Measurements from ENCODE around the gene CDC42SE2.
"Not testable (repeated sequence)": the region's sequence is repeated elsewhere in the genome, so short reads cannot be mapped to it uniquely, and the experiment has no call there.

CDC42SE2 gene

DNA sequence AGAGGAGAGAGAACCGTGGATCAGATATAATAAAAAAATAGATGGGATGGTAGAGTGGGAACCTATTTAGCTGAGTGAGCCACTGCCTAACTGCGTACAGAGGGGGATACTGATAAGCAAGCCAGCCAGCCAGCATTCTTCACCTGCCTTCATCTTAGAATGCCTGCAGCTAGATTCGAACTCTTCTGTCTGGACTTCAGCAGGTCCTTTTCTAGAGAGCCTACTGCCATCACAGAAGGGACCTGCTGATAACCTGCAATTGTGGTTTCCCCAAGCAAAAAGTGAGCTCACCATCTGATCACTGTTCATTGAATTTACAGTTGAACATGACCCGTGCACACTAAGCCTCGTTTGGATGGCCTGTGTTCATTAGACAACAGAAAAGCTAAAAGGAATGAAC lies 109.4 kb downstream of the CDC42SE2 start:
- DNase-seq = no peak

DNA sequence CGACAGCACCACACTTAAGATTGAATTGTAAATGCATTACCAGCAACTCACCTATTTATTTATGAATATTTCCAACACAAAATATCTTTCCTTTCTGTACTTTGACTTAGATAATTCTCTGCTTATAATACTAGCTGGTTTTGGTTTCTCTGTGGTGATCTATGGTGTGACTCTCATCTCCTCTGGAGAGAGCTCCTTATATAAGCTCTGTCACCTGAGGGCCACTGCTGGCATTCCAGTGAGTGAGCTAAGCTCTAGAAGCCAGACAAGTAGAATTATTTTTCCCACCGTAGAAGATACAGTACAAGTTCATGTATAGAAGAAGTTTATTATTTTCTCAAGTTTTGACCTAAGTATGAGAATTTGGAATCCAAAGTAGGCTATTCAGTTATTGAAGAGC lies 111.5 kb downstream of the CDC42SE2 start:
- DNase-seq = no peak

DNA sequence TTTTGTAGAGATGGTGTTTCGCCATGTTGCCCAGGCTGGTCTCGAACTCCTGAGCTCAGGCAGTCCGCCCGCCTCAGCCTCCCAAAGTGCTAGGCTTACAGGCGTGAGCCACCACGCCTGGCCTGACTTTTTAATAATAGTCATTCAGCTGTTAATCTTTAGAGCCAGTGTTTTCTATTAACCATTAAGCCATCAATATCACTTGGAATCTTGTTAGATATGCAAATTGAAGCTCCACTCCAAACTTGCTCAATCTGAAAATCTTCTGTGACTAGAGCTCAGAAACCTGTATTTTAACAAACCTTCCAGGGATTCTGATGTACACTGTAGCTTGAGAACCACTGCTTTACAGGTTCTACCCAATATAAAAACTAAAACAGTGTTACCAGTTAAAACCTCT lies 113.5 kb downstream of the CDC42SE2 start:
- no peak for DNase-seq

DNA sequence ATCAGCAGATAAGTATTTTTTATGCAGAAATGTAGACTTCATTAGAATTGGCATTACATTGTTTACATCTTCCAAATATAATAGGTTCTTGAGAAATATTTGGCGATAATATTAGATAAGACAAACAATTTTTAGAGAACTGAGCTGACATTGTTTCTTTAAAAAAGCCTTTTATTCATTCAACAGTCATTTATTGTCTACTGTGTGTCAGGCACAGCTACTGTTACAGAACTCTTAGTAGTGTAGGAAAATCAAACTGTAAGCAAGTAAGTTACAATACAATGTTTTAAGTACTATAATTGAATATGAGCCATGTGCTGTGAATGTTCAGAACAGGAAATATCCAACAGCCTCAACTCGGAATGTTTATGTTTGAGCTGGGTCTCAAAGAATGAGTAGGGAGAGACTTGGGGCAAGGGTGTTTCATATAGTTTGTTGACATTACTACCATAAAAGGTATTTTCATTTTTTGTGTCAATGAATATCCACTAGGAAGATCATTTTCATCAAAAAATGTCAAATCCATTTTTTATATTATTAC lies 114.0 kb downstream of the CDC42SE2 start:
- no peak for DNase-seq

DNA sequence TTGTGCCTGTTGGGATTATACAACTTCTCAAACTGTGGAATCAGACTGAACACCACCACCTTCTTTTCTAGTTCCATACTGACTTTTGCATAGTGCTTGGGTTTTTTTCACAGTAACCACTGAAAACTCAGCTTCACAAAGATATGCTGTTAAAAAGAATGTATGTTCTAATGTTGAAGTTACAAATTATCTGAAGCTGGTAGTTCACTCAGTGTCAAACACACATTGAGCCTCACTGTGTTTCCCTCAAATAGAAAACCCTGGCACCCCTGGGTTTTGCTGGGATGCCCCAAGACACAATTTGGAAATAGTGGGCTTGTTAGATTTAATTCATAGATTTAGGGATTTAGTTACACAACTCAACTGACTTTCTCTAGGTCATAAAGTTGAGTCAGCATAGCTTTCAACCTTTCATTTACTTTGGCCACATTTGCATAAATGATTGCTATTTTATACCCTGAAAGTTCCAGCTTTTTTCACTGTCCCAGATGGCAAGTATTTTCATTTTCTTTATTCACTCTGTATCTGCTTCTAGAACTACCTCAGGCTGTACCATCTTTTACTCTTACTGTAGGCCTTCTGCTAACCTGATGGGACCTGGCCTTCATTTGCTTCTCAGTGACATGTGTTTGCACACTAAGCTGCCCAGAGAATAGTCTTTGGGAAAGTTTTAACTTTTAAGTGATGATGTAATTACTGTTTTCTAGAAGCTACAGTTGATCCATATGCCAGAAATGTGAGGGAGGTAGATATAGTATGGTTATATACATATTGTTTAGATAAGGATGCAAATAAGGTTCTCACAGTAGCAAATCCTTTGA lies 115.1 kb downstream of the CDC42SE2 start:
- peak in 1 of 2 experiments; percentile 40 for DNase-seq

DNA sequence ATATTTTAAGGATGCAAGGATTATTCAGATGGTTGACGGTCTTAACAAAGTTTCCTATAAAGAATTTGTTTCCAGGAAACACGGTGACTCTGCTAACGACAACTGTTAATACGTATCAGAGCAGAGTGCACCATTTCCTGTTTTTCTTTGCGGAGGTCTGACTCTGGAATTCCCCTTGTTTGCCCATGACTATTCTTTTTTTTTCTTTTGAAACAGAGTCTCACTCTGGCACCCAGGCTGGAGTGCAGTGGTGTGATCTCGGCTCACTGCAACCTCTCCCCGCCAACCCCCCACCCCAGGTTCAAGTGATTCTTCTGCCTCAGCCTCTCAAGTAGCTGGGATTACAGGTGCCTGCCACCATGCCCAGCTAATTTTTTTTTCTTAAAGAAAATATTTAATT lies 115.9 kb downstream of the CDC42SE2 start:
- peak; percentile 11 to 83 for DNase-seq

DNA sequence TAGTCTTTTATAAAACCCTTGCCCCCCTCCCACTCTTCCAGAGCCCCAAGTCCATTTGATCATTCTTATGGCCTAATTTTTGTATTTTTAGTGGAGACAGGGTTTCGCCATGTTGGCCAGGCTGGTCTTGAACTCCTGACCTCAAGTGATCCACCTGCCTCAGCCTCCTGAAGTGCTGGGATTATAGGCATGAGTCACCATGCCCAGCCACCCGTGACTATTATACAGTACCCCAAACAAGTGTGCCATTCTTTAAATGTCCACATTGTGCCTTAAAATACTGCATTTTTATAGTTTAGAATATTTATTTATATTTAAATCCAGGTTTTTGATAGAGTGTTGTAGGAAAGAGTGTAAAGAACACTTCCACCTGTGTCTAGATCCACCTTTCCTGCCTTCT lies 116.4 kb downstream of the CDC42SE2 start:
- DNase-seq = not testable (repeated sequence)

DNA sequence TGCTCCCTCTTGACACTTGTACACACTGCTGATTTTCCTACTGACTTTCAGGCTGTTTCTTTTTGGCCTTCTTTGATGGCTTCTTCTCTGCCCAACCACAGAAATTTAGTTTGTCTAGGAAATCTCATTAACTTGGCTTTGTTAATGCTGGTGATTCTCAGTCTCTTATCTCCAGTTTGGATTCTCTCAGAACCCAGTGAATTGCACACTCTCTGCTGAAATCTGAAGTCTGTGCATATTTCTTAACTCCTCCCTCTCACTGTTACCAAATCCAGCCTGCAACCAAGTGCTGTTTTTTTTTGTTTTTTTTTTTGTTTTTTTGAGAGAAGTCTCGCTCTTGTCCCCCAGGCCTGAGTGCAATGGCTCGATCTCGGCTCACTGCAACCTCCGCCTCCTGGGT lies 117.2 kb downstream of the CDC42SE2 start:
- DNase-seq = no peak

DNA sequence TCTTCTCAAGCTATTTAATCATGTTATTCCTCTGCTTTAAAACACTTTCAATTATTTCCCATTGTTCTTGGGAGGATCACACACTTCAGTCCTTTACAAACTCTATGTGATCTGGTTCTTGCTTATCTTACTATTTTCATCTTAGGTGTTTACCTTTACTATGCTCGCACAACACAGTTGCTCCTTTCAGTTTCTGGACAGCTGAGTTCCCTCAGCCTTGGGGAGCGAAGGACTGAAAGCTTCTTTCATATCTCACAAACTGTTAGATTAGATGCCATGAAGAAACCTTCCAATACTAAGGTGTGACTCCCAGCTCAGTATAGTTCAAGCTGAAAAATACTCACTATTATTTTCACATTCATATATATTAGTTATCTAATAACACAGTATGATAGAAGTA lies 117.9 kb downstream of the CDC42SE2 start:
- DNase-seq = no peak

DNA sequence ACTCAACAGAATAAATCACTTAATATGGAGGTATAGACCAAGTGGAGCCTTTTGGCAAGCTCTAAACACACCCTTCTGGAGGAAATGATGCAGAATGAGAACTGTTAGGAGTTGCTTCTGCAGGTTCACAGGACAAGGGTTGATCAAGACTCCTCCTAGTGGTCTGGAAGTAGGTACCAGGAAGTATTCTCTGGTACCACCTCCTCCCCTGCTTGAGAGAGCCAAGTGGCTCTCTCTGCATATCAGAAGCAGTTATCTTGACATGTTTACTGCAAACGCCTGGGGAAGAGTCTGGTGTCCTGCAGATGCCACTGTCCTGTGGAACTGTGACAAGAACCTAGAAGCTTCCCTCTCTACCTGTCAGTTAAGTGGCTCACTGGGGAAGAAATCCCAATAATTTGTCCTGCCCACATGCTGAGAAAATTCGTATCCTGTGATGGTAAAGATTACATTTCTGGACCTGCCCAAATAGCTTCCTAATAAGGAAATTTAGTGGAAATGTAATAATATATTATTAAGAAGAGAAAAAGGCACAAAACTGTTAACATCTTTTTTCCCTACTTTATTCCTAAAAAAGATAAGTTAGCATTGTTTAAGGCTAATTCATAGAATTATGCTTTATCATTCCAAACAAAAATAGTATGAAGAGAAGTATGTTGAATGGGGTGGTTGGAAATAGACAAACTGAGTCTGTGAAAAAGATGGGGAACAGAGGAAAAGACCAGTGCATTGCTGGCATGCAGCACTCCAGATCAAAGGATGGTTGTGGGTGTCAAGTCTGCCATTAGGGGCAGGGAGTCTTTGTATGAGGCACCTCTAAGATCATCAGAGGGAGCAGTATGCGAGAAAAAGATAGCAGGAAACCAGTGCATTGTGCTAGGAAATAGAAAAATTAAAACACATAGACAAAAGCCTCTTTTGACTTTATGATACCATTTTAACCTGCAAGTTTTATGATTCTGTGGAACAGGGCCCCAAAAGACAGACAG lies 118.8 kb downstream of the CDC42SE2 start:
- peak; percentile 37 to 81 for DNase-seq

DNA sequence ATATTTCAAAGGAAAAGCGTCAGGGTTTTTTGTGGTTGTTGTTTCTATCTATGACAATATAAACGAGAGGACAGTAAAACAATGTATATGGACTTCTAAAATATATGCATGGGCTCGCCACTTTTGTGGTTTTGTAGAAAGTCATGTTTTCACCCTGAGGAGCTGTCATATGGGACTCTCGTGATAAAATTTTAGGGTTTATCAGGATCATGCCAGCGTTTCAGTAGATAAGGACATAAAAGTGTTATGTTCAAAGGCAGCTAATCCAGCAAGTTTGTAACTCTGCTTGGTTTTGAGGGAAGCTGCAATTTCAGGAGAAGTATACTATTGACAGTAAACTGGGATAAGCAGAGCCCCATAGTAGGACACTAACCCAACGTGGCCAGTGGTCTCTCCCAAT lies 120.3 kb downstream of the CDC42SE2 start:
- DNase-seq = no peak

DNA sequence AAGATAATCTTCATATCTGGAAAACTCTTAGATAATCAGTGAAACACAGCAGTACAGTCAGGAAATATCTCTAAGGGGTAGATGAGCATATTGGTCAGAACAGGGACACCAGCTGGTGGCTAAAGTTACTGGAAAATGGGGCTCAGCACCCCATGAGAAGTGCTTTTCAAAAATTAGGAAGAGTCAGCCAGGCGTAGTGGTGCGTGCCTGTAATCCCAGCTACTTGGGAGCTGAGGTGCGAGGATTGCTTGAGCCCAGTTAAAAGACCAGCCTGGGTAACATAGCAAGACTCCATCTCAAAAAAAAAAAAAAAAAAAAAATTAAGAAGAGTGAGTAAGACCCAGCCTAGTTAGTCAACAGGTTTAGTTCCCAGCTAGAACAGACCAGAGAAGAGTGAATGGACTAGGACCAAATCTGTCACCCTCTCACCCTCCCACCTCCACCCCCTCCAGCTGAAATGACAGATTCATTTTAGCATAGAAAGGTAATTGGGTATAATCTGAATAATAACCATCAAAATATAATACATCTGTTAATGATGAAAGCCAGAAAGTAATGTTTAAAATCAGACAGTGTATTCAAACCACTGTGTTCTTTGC lies 120.9 kb downstream of the CDC42SE2 start:
- DNase-seq = no peak

DNA sequence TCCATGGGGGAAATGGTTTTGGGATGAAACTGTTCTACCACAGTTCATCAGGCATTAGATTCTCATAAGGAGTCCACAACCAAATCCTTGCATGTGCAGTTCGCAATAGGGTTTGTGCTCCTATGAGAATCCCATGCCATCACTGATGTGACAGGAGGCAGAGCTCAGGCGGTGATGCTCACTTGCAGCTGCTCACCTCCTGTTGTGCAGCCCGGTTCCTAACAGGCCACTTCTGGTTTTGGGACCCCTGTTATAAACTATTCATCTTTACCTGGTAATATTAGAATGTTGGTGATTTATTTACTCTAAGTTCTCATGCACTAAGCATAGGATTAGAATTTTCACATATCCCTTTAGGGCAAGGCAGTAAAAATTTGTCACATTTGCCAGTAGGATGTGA lies 122.3 kb downstream of the CDC42SE2 start:
- DNase-seq = no peak

DNA sequence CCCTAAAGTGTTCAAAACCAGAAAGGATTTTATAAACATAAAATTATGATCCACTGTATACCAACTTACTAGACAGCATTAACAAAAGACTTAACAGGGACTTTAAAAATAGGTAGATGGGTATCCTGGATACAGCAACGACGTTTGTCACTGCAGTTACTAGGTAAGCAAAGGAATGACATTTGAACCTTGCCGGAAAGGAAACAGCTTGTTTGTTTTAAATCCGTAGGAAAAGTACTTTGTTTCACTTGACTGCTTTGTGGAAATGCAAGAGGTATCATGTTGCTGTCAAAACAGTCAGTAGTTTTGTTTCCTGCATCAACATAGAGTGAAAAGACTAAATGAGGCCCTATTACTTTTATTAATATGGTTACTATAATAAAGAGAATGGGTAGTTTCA lies 122.9 kb downstream of the CDC42SE2 start:
- no peak for DNase-seq

DNA sequence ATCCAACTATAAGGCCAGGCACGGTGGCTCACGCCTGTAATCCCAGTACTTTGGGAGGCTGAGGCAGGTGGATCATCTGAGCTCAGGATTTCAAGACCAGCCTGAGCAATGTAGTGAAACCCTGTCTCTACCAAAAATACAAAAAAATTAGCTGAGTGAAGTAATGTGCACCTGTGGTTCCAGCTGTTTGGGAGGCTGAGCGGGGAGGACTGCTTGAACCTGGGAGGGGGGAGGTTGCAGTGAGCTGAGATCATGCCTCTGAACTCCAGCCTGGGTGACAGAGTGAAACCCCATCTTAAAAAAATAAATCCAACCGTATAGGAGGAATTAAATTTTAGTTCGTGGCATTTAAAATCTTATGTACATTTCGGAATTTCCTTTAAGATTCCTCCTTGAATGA lies 123.4 kb downstream of the CDC42SE2 start:
- no peak for DNase-seq

DNA sequence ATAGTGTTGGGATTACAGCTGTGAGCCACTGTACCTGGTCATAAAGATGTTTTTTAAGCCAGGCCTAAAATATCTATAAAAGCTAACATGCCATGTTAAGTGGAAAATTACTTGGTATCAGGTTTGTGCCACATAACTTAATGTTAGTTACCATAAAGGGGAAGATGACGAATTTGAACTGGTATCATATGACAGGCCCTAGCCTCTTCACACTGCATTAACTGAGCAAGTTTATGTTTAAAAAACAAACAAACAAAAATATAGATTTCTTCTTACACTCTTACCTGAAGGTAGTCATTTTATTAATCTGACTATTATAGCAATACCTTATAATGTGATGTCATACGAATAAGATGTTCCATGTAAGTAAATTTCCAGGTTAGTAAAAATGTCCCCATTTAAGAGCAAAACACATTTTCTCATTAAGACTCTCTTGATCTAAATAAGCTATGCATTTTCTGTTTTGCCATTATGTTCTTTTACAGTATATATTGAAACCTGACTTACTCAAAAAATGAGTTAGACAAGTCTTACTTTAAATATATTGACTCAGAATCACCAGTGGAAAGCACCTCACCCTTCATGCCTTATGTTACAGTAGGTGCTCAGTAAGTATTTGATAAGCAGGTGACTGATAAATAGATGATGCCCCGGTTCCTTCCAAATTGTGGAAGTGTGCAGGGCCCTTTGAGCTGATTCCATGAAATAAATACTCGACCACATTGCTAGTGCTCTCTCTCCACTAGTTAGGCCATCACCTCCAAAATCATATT lies 125.4 kb downstream of the CDC42SE2 start:
- DNase-seq = no peak

DNA sequence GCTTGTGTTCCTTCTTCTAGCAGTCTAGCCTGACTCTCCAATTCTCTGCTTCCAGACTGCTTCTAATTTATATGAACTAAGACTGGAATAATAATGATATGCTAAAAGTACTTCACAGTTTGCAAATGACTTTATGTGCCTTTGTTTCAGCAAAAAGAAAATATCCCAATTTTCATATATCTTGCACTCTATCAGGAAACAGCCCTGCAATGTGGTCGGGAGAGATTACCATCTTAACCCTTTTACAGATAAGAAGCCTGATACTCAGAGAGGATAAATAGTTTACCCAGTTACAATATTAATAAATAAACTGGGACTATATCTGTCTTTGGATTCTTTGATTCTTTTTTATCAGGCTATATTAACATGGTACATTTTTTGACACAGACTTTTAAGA lies 126.0 kb downstream of the CDC42SE2 start:
- DNase-seq = no peak

DNA sequence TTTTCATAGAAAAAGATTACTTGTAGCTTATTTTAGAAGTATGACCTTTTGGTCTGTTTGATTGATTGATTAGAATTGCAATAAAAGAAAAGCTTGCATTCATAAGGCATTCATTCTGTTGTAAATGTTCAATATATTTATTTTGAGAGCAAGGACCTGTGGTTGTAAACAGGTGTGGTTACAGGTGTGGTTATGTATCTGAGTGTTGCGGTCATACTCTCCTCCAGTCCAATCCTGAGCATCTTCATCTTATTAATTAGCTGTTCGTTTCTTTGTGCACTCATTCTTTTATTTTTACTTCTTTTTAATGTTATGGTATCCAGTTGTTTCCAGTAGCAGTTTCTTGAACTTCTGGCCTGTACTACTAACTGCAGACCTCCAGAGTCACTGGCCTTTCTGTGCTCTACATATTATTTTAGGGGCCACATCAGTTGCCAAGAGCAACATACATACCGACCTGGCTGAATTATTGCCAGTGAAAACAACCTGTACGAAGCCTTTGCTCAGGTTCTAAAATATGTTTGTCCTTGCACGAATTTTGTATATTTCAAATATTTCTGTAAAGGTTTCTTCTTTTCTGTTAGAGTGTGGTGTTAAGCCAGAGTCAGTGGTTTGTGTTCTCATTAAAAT lies 128.7 kb downstream of the CDC42SE2 start:
- no peak for DNase-seq

DNA sequence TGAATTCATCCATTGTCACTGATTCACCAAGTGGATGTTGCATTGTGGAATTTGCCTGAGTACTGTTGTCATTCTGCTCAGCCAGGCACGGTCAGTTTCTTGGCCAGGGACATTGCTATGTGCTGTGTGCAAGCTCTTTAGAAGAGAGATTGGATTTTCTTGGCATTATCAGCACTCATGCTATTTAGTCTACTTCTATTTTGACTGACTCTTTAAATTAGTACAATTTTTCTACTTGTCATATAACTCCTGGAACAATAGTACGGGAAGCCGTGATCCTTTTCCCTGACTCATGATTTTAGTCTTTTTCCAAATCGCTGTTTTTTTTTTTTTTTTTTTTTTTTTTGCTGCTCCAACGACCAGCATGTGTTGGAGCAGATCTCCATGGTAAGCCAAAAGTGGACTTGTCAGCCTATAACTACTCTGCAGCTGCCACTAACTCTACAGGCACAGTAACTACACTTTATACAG lies 129.7 kb downstream of the CDC42SE2 start:
- no peak for DNase-seq

DNA sequence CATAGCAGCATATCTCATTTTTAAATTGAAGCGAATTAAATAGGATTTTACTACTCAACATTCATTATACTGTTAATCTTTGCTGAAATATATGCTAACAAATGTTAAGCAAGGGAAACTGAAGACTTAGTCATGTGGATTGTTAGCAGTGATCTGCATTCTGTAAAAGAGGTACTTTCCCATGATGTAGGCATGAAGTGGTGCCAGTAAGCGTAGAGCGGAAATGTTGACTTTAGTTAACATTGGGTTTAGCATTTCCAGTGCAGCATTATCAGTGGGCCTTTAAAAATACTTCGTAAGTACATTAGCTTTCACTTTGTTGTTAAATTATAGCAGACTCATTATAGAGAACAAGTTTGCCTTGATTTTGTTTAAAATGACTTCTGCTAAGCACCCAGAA lies 130.3 kb downstream of the CDC42SE2 start:
- no peak for DNase-seq

DNA sequence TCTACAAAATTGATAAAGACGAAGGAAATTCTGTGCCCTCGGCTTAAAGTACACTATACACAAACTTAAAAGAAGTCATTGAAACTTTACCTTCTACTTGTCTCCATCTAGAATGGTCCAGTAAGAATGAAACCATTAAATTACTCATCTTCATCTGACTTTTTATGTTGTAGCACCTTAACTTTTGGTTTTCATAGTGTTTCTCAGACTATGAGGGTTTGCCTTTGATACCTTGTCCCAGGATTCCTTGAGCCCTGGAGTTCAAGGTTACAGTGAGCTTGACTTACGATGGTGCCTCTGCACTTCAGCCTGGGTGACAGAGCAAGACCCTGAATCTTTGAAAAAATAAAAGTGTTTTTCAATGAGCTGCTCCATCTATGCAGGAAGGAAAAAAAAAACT lies 132.2 kb downstream of the CDC42SE2 start:
- DNase-seq = no peak

Measured in SW 1271 (cell line).